Measurements from ENCODE around the gene ITGAD.

ITGAD gene

GRCh38 chr16:31407406-31407805, 14.3 kb downstream of the ITGAD start:
- no peaks in the 10 kb centered on the region for H3K9me2 ChIP-seq (replicated peaks; ENCODE audit: low read depth, low read length)
- no peaks in the 10 kb centered on the region for H4K20me1 ChIP-seq (ENCODE audit: insufficient read depth, low read length, poor library complexity, severe bottlenecking)
- TF ChIP-seq EZH2phosphoT487 (IDR thresholded peaks at IDR 0.05; ENCODE audit: borderline replicate concordance), result no peak
- no peak for TF ChIP-seq CTCF (conservative IDR thresholded peaks at IDR 0.05; ENCODE audit: low read length)
- peaks cover 2% of the 10 kb centered on the region; the same call in 1 of the 2 replicates for H3F3A ChIP-seq (ENCODE audit: low read depth)
- peaks cover 4% of the 10 kb centered on the region; the same call in 1 of the 2 replicates for H3K79me2 ChIP-seq (ENCODE audit: insufficient read depth, low read length)
- no peak overlapping the region for H3K9ac ChIP-seq (ENCODE audit: low read depth, low read length, poor library complexity, severe bottlenecking)
- H3K4me1 ChIP-seq (ENCODE audit: insufficient read depth, low read length, poor library complexity, severe bottlenecking), result peaks cover 20% of the 10 kb centered on the region
- H2AFZ ChIP-seq (ENCODE audit: low read length), result no peak overlapping the region
- no peaks in the 10 kb centered on the region for H3K27me3 ChIP-seq (ENCODE audit: insufficient read depth, low read length, poor library complexity, severe bottlenecking)
- H3K36me3 ChIP-seq (ENCODE audit: insufficient read depth, low read length), result no peaks in the 10 kb centered on the region
- H3K4me3 ChIP-seq (ENCODE audit: low read length, poor library complexity, severe bottlenecking), result no peak overlapping the region
- H3K4me2 ChIP-seq (ENCODE audit: low read depth, low read length, poor library complexity, severe bottlenecking), result no peak overlapping the region
- no peaks in the 10 kb centered on the region for H3K9me3 ChIP-seq (ENCODE audit: insufficient read depth, low read depth, low read length)

- H3K4me3 ChIP-seq (ENCODE audit: low read length, poor library complexity, severe bottlenecking), result no peak overlapping the region
- H3K4me1 ChIP-seq (ENCODE audit: insufficient read depth, low read length, poor library complexity, severe bottlenecking), result peaks cover under 1% of the 10 kb centered on the region
- no peaks in the 10 kb centered on the region for H3K9me3 ChIP-seq (ENCODE audit: insufficient read depth, low read depth, low read length)
- no peaks in the 10 kb centered on the region for H3K9me2 ChIP-seq (replicated peaks; ENCODE audit: low read depth, low read length)
- H3F3A ChIP-seq (ENCODE audit: low read depth), result no peaks in the 10 kb centered on the region
- H2AFZ ChIP-seq (ENCODE audit: low read length), result no peak overlapping the region
- no peak overlapping the region for H3K4me2 ChIP-seq (ENCODE audit: low read depth, low read length, poor library complexity, severe bottlenecking)
- H4K20me1 ChIP-seq (ENCODE audit: insufficient read depth, low read length, poor library complexity, severe bottlenecking), result no peaks in the 10 kb centered on the region
- no peaks in the 10 kb centered on the region for H3K36me3 ChIP-seq (ENCODE audit: insufficient read depth, low read length)
- no peak overlapping the region for H3K9ac ChIP-seq (ENCODE audit: low read depth, low read length, poor library complexity, severe bottlenecking)
- no peak for TF ChIP-seq EZH2phosphoT487 (IDR thresholded peaks at IDR 0.05; ENCODE audit: borderline replicate concordance)
- TF ChIP-seq CTCF (conservative IDR thresholded peaks at IDR 0.05; ENCODE audit: low read length), result no peak
- H3K27me3 ChIP-seq (ENCODE audit: insufficient read depth, low read length, poor library complexity, severe bottlenecking), result no peaks in the 10 kb centered on the region
- no peaks in the 10 kb centered on the region for H3K79me2 ChIP-seq (ENCODE audit: insufficient read depth, low read length)
These were observed 16.3 kb downstream of the ITGAD start for GRCh38 chr16:31409433-31409832.

- H3F3A ChIP-seq (ENCODE audit: low read depth), result no peaks in the 10 kb centered on the region
- no peaks in the 10 kb centered on the region for H3K4me1 ChIP-seq (ENCODE audit: insufficient read depth, low read length, poor library complexity, severe bottlenecking)
- TF ChIP-seq CTCF (conservative IDR thresholded peaks at IDR 0.05; ENCODE audit: low read length) (no peak), EZH2phosphoT487 (IDR thresholded peaks at IDR 0.05; ENCODE audit: borderline replicate concordance) (no peak)
- H2AFZ ChIP-seq (ENCODE audit: low read length), result no peak overlapping the region
- no peaks in the 10 kb centered on the region for H3K9me2 ChIP-seq (replicated peaks; ENCODE audit: low read depth, low read length)
- no peak overlapping the region for H3K4me2 ChIP-seq (ENCODE audit: low read depth, low read length, poor library complexity, severe bottlenecking)
- H3K36me3 ChIP-seq (ENCODE audit: insufficient read depth, low read length), result no peaks in the 10 kb centered on the region
- H3K4me3 ChIP-seq (ENCODE audit: low read length, poor library complexity, severe bottlenecking), result no peak overlapping the region
- no peaks in the 10 kb centered on the region for H4K20me1 ChIP-seq (ENCODE audit: insufficient read depth, low read length, poor library complexity, severe bottlenecking)
- no peak overlapping the region for H3K9ac ChIP-seq (ENCODE audit: low read depth, low read length, poor library complexity, severe bottlenecking)
- no peaks in the 10 kb centered on the region for H3K9me3 ChIP-seq (ENCODE audit: insufficient read depth, low read depth, low read length)
- no peaks in the 10 kb centered on the region for H3K27me3 ChIP-seq (ENCODE audit: insufficient read depth, low read length, poor library complexity, severe bottlenecking)
- H3K79me2 ChIP-seq (ENCODE audit: insufficient read depth, low read length), result no peaks in the 10 kb centered on the region
These were observed 16.9 kb downstream of the ITGAD start for GRCh38 chr16:31410082-31410481.

All from Loucy (cell line).